GM10248 (cell line): ENCODE data around the gene CDH15.

ENCODE experiments used
- CTCF ChIA-PET: fragments of 300-600 bp; sonication (Branson Sonifier 250); formaldehyde crosslinking; extraction: SDS; loops from one replicate; lab custom pipeline; 2021; ENCODE audit warnings: antibody characterized with exemption; lab: Yijun Ruan, JAX
- POLR2A ChIA-PET: fragments of 350-650 bp; sonication (Branson Sonifier 250); formaldehyde crosslinking; extraction: SDS; loops from one replicate; lab custom pipeline; 2020; ENCODE audit warnings: antibody characterized with exemption; lab: Yijun Ruan, JAX
- DNase-seq: peaks from one replicate; pipeline ENCODE4 v3.0.0; 2012; ENCODE audit errors: extremely low spot score
- CTCF ChIP-seq: IDR thresholded peaks from 2 replicates; pipeline ENCODE4 v1.5.1; 2012; ENCODE audit warnings: mild to moderate bottlenecking, low read depth; ENCODE audit errors: extremely low read depth, missing control alignments, control extremely low read depth

The CDH15 gene

GRCh38 chr16:89131783-89132182 lies 39.8 kb upstream of the CDH15 start:
- POLR2A ChIA-PET: no interaction called here

DNA sequence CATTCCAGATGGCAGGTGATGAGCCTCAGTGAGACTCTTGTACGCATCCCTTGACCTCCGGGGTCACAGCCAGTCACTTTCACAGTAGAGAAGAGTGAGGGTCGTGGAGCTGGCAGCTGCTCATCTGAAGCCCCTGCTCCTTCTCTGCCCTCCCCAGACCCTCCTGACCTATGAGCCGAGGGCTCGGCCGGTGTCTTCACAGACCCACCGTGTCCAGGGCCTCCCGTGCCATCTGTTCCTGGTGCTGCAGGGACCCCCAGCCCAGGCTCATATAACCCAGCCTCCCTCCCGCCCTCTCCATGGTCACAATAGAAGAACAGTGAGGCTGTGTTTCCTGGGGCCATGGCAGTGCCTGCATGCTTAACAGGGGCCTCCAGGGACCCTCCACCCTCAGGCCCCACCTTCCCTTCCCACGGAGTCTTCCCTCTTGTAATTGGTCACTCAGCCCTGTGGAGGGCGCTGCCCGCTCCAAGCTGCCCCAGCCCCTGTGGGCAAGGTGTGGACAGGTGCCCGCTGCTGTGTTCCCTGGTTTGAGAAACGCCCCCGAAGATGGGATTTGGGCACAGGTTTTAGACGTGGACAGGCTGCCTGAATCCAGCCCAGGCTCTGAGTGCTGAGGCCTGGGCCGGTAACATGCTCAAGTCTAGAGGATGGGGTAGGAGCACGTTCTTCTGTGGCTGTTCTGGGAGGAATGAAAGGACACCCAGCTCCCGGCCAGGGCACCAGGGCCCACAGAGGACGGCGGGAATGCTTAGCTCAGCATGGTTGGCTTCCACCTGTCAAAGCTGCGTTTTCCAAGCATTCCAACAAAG lies 39.1 kb upstream of the CDH15 start:
- ChIA-PET CTCF (no interaction called here), POLR2A (no interaction called here)
- no peak for DNase-seq
- TF ChIP-seq CTCF: no peak

More at GRCh38 chr16:89131783-89132182, 39.8 kb upstream of the CDH15 start:
- TF ChIP-seq CTCF: no peak
- CTCF ChIA-PET: no interaction called here
- no peak for DNase-seq

DNA sequence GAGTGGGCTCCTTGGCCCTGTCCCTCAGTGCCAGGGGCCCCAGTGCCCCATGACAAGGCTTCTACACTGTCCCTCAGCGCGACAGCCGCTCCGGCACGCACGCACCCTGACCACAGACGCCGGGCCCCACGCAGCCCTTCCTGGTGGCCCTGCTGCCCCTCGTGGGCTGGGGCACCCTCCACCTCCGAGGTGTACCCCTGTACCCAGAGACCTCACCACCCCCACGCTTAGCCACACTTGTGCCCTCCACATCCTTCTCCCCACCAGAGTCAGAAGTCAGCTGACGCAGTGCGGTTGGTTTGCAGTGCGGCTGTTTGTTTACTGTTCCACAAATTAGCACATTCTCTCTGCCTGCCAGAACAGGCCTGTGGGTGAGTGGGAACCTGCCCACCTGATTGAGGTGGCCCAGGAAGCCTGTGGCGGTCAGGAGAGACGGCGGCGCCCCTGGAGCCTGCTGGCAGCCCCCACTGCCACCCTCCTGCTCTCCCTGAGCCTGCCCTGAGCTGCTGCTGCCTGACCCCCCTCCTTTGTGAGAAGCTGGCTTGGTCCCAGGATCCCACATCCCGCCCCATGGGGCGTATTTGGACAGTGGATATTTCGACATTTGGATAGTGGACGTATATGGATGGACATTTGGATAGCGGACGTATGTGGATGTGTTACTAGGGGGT lies 38.0 kb upstream of the CDH15 start:
- POLR2A ChIA-PET: interaction anchor here (0.6 kb wide), 1 partner anchor 36 kb away, joined by 3 read pairs; no protein-coding TSS in a partner anchor
- CTCF ChIA-PET: interaction anchor here (1.4 kb wide), 1 partner anchor 13 kb away, joined by 3 read pairs; no protein-coding TSS in a partner anchor
- DNase-seq: no peak
- TF ChIP-seq CTCF: no peak

DNA sequence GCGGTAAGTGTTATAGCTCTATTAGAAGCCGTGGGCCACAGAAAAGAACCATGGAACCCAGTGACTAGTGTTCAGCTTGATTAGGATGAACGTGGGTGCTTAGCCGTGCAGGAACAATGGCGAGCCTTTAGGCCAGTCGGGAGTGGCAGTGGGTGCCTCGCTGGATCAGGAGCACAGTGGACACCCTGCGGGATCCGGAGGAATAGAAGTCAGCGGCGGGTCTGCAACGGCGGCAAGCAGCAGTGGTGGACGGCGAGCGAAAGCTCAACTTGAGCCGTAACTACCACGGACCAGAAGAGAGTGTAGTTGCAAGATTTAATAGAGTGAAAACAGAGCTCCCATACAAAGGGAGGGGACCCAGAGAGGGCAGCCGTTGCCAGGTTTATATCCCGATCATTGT lies 37.3 kb upstream of the CDH15 start:
- ChIA-PET POLR2A (interaction anchor here (0.6 kb wide), 1 partner anchor 37 kb away, joined by 3 read pairs; no protein-coding TSS in a partner anchor), CTCF (interaction anchor here (0.9 to 1.4 kb wide), 2 partner anchors 9 to 12 kb away, joined by 3 read pairs; no protein-coding TSS in a partner anchor)
- DNase-seq: no peak
- no peak for TF ChIP-seq CTCF

- no peak for TF ChIP-seq CTCF
- no peak for DNase-seq
- POLR2A ChIA-PET: no interaction called here
- CTCF ChIA-PET: interaction anchor here (0.9 to 1.4 kb wide), 2 partner anchors 10 to 11 kb away, joined by 3 read pairs; no protein-coding TSS in a partner anchor
These were observed 36.4 kb upstream of the CDH15 start for GRCh38 chr16:89135166-89135565.

DNA sequence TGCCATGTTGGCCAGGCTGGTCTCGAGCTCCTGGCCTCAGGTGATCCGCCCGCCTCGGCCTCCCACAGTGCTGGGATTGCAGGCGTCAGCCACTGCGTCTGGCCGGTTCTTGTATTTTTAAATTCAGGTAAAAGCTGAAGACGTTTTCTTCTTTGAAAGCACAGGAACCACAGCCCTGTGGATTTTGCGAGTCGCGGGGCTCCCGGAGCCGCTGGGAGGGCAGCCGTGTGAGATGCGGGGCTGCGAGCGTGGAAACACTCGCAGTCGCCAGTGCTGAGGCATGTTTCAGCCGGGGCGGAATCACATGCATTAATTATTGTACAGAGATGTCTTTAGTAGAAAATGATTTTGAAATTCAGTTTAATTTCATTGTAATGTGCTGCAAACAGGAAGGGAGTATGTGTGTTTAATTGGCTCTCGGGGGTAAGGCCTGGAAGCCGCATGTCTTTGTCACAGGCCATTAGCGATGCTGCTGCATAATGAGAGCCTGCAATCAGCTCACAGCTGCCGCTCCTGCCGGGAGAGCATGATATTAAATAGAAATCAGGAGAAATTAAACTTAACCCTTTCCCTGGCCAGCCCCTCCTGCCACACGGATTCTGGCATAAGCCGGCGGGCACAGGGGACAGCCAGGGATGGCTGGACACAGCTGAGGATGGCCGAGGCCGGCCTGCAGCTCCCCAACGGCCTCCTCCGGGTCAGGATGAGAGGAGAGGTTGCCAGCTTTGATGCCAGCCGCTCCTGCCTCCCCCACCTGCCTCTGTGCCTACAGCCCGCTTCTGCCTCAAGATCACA lies 35.4 kb upstream of the CDH15 start:
- DNase-seq: no peak
- CTCF ChIA-PET: interaction anchor here (1.3 kb wide), 1 partner anchor 80 kb away, joined by 3 read pairs; no protein-coding TSS in a partner anchor
- POLR2A ChIA-PET: no interaction called here
- no peak for TF ChIP-seq CTCF
